Measurements from ENCODE around the gene AXL. TPM values are rescaled to one million over a fixed set of nuclear protein-coding genes. Genes with fewer than 3 reads are reported as not detected.
A peak's percentile ranks its signal among the peaks of the same experiment; 100 is the strongest.

Gene AXL
- total and polyA plus RNA-seq, 7 donors: 3.3 to 13.6 (median 8.4) TPM

DNA sequence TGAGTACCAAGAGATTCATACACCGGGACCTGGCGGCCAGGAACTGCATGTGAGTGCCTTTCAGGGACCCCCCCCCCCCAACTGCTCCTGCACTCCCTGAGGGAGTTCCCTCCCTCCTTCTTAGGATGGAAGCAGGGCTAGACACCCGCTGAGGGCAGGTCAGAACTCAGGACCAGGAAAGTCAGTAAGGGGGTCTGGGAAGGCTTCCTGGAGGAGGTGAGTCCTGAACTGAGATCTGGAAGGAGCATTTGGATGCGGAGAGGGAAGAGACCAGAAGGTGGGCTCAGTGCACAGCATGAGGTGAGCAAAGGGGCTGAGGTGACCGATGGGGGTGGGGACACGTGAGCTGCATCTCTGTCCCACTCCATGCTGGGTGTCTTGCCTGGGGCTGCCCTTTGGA is 34.6 kb downstream of the AXL start:
- H3K36me3 ChIP-seq (ENCODE audit: insufficient read depth in 1 of 2, low read depth in 1 of 2): peaks cover 0 to 20% of the 10 kb centered on the region in 2 donors
- H3K27ac ChIP-seq: no peak overlapping the region
- H3K27me3 ChIP-seq (ENCODE audit: insufficient read depth in 3 of 3, low read length in 2 of 3): peaks cover 0 to 15% (median 0%) of the 10 kb centered on the region in 3 donors
- TF ChIP-seq, protein P1, sequence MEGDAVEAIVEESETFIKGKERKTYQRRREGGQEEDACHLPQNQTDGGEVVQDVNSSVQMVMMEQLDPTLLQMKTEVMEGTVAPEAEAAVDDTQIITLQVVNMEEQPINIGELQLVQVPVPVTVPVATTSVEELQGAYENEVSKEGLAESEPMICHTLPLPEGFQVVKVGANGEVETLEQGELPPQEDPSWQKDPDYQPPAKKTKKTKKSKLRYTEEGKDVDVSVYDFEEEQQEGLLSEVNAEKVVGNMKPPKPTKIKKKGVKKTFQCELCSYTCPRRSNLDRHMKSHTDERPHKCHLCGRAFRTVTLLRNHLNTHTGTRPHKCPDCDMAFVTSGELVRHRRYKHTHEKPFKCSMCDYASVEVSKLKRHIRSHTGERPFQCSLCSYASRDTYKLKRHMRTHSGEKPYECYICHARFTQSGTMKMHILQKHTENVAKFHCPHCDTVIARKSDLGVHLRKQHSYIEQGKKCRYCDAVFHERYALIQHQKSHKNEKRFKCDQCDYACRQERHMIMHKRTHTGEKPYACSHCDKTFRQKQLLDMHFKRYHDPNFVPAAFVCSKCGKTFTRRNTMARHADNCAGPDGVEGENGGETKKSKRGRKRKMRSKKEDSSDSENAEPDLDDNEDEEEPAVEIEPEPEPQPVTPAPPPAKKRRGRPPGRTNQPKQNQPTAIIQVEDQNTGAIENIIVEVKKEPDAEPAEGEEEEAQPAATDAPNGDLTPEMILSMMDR (IDR thresholded peaks at IDR 0.05): no peak
- no peaks in the 10 kb centered on the region for H3K9me3 ChIP-seq
- H3K4me3 ChIP-seq: no peak overlapping the region
- WGBS, 3 donors: 89 to 95% (median 90%) methylated on average over 6 of the region's 6 CpGs
- DNase-seq (no peak), ATAC-seq (no peak)
- intact Hi-C loops (cut with DNase I): no loop called here
- no peaks in the 10 kb centered on the region for H3K4me1 ChIP-seq

DNA sequence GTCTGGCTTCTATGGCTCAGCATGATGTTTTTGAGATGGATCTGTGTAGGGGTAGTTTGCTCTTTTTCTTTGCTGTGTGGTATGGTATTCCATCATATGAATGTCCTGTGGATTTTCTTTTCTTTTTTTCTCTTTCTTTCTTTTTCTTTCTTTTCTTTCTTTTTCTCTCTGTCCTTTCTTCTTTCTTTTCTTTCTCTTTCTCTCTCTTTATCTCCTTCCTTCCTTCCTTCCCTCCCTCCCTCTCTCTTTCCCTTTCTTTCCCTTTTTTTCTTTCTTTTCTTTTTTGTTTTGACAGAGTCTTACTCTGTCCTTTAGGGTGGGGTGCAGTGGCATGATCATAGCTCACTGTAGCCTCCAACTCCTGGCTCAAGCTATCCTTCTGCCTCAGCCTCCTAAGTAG is 36.1 kb downstream of the AXL start:
- intact Hi-C loops (cut with DNase I): loop anchor here in 1 of 2 donors (5.0 kb wide), 2 partner anchors 33 to 123 kb away; no protein-coding TSS in a partner anchor

DNA sequence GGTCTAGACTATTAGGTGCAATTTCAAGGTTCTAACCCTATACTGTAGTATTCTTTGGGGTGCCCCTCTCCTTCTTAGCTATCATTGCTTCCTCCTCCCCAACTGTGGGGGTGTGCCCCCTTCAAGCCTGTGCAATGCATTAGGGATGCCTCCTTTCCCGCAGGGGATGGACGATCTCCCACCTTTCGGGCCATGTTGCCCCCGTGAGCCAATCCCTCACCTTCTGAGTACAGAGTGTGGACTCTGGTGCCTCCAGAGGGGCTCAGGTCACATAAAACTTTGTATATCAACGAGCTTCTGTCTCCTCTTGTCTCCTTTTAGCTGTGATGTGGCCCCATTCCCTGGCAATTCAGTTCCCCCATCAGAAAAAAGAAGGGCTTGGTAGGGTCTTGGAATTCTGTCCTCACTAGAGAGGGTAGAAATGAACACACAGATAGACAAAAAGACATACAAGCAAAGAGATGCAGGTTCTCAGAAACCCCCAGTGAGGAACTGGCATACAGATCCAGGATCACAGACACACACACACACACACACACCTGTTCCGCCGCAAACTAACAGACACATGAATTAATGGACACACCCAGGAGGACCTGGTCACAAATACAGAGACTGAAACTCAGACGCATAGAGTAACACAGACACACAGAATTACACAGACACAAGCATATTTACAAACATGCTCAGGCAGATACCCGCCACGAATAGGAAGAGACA is 42.6 kb downstream of the AXL start:
- intact Hi-C loops (cut with DNase I): loop anchor here (1.0 to 5.0 kb wide), 3 partner anchors 34 to 57 kb away; no protein-coding TSS in a partner anchor
- DNase-seq (no peak), ATAC-seq (no peak)

More for the DNA sequence above, 36.1 kb downstream of the AXL start:
- TF ChIP-seq, protein P1 (IDR thresholded peaks at IDR 0.05): no peak
- H3K4me1 ChIP-seq: no peaks in the 10 kb centered on the region
- H3K27me3 ChIP-seq (ENCODE audit: insufficient read depth in 3 of 3, low read length in 2 of 3): peaks cover 0 to 15% (median 0%) of the 10 kb centered on the region in 3 donors
- no peak overlapping the region for H3K4me3 ChIP-seq
- ATAC-seq (no peak), DNase-seq (no peak)
- H3K27ac ChIP-seq: no peak overlapping the region
- peaks cover 0 to 17% of the 10 kb centered on the region in 2 donors for H3K36me3 ChIP-seq (ENCODE audit: insufficient read depth in 1 of 2, low read depth in 1 of 2)
- H3K9me3 ChIP-seq: no peaks in the 10 kb centered on the region

DNA sequence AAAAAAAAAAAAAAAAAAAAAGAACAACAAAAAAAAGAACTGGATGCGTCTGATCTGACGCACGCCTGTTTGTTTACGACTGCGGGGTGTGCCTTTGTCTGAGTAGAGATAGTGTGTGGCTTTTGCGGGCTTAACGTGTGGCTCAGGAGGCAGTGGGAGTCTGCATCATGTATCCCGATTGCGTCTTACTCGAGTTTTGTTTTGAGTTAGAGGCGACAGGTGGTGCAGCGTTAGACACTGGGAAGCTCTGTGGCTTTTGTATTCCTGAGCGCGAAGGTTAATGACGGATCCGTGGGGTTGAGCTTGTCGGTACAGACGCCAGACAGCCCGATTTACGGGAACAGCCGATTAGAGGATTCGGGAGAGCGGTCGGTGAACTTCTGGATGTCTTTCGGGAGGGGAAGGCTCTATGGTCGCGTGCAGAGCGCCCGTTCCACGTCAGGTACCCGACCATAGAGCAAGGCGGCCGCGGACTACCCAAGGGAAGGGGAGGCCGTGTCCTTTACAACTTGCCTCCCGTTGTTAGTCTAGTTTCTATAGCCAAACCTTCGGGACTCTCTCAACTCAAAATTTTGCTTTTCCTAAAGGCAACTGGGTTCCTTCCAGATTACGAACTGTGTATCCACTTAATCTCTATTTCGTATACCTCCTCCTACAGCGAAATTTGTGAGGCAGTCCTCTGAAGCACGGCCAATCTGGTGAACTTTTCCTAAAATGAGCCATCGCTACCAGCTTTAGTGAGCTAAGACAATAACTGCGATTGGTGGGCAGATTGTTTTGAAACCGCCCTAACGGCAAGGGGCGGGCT is 44.2 kb downstream of the AXL start:
- Histone ChIP-seq H3K4me3 (peak overlapping the region; percentile 99), H3K9me3 (no peaks in the 10 kb centered on the region), H3K4me1 (peaks cover 23% of the 10 kb centered on the region), H3K27me3 (ENCODE audit: insufficient read depth in 3 of 3, low read length in 2 of 3) (no peaks in the 10 kb centered on the region), H3K36me3 (ENCODE audit: insufficient read depth in 1 of 2, low read depth in 1 of 2) (peaks cover 0 to 16% of the 10 kb centered on the region in 2 donors), H3K27ac (peak overlapping the region; percentile 98)
- intact Hi-C loops (cut with DNase I): loop anchor here in 1 of 2 donors (5.0 kb wide), 1 partner anchor 36 kb away; no protein-coding TSS in a partner anchor
- WGBS, 3 donors: 0 to 1% (median 0%) methylated on average over 46 of the region's 46 CpGs
- ATAC-seq: peak; percentile 10 to 51 (median 22)
- TF ChIP-seq, protein P1 (IDR thresholded peaks at IDR 0.05): no peak
- DNase-seq: peak; percentile 64 to 86

More for the DNA sequence above, 42.6 kb downstream of the AXL start:
- Histone ChIP-seq H3K27me3 (ENCODE audit: insufficient read depth in 3 of 3, low read length in 2 of 3) (no peaks in the 10 kb centered on the region), H3K4me1 (peaks cover 10% of the 10 kb centered on the region), H3K4me3 (peak overlapping the region; percentile 99), H3K27ac (peak overlapping the region; percentile 98), H3K36me3 (ENCODE audit: insufficient read depth in 1 of 2, low read depth in 1 of 2) (peaks cover 0 to 8% of the 10 kb centered on the region in 2 donors), H3K9me3 (no peaks in the 10 kb centered on the region)
- TF ChIP-seq, protein P1 (IDR thresholded peaks at IDR 0.05): no peak
- WGBS, 3 donors: 50 to 56% (median 51%) methylated on average over 10 of the region's 10 CpGs

Measured in psoas muscle (tissue), 8 donors.